Mucosa of gallbladder (tissue), 1 donor: ENCODE results near the gene CFAP100. TPM values are rescaled to one million over a fixed set of nuclear protein-coding genes. Genes with fewer than 3 reads are reported as not detected.

Experiments
- DNase-seq: peaks from one replicate; pipeline ENCODE4 v3.0.0-alpha.2; 2020; ENCODE audit warnings: low spot score
- total RNA-seq: library from RNA; stranded (reverse); gene quantifications from one replicate; pipeline ENCODE4 v1.2.1, GENCODE V29; 2021
- donor health status: DM: no; HTN: no; CAD: no.

CFAP100 gene
- total RNA-seq, 1 donor from 2014 or later: 0.40 TPM

GRCh38 chr3:126399756-126400155, 5.0 kb downstream of the CFAP100 start:
- DNase-seq: no peak

- DNase-seq: no peak
These were observed 7.0 kb downstream of the CFAP100 start for GRCh38 chr3:126401611-126402160.

GRCh38 chr3:126402178-126402577, 7.5 kb downstream of the CFAP100 start:
- DNase-seq: no peak

GRCh38 chr3:126402666-126403302, 8.1 kb downstream of the CFAP100 start:
- no peak for DNase-seq

GRCh38 chr3:126406389-126407296, 11.9 kb downstream of the CFAP100 start:
- no peak for DNase-seq

GRCh38 chr3:126407412-126408044, 12.8 kb downstream of the CFAP100 start:
- DNase-seq: no peak

- no peak for DNase-seq
These were observed 13.4 kb downstream of the CFAP100 start for GRCh38 chr3:126408099-126408498.

GRCh38 chr3:126412841-126413692, 18.4 kb downstream of the CFAP100 start:
- DNase-seq: no peak

- no peak for DNase-seq
These were observed 19.0 kb downstream of the CFAP100 start for GRCh38 chr3:126413693-126414080.

GRCh38 chr3:126414406-126414805, 19.7 kb downstream of the CFAP100 start:
- no peak for DNase-seq

- DNase-seq: no peak
These were observed 20.4 kb downstream of the CFAP100 start for GRCh38 chr3:126414961-126415660.

GRCh38 chr3:126415661-126416591, 21.2 kb downstream of the CFAP100 start:
- DNase-seq: no peak

GRCh38 chr3:126416943-126417342, 22.2 kb downstream of the CFAP100 start:
- no peak for DNase-seq

- no peak for DNase-seq
These were observed 22.8 kb downstream of the CFAP100 start for GRCh38 chr3:126417515-126417914.

GRCh38 chr3:126417981-126418530, 23.3 kb downstream of the CFAP100 start:
- no peak for DNase-seq

- no peak for DNase-seq
These were observed 24.0 kb downstream of the CFAP100 start for GRCh38 chr3:126418661-126419131.

- no peak for DNase-seq
These were observed 24.5 kb downstream of the CFAP100 start for GRCh38 chr3:126419151-126419703.

GRCh38 chr3:126419886-126420786, 25.4 kb downstream of the CFAP100 start:
- DNase-seq: no peak
